Neural progenitor cell (in vitro differentiated cells): ENCODE results near the gene ADAMTS3.

Experiments
- EZH2 ChIP-seq: fragments of 200-600 bp; sonication (generic); IDR thresholded peaks from 2 replicates; pipeline ENCODE4 v1.6.1; 2017; ENCODE audit warnings: antibody characterized with exemption, mild to moderate bottlenecking, moderate library complexity
- EZH2phosphoT487 ChIP-seq: fragments of 200-600 bp; sonication (generic); IDR thresholded peaks from 2 replicates; pipeline ENCODE4 v1.6.1; 2017; ENCODE audit warnings: antibody characterized with exemption
- TF ChIP-seq, protein P1 (sequence below): fragments of 200-600 bp; sonication (generic); IDR thresholded peaks from 2 replicates; pipeline ENCODE4 v1.5.1; 2017; ENCODE audit warnings: antibody characterized with exemption, mild to moderate bottlenecking

DNA sequence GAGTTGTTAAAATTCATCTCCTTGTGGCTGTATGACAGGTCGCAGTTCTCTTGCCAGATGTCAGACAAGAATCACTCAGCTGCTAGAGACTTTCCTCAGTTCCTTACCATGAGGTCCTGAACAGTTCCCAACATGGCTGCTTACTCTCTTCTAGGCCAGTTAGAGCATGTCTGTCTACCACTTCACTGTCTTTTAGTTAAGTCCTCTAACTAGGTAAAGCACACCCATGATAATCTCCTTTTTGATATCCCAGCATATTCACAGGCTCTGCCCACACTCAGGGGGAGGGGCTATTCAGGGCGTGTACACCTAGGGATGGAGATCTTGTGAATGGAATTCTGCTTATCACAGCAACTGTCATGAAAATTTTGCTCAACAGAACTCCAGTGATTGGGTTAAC lies 190.1 kb downstream of the ADAMTS3 start:
- TF ChIP-seq, protein P1, sequence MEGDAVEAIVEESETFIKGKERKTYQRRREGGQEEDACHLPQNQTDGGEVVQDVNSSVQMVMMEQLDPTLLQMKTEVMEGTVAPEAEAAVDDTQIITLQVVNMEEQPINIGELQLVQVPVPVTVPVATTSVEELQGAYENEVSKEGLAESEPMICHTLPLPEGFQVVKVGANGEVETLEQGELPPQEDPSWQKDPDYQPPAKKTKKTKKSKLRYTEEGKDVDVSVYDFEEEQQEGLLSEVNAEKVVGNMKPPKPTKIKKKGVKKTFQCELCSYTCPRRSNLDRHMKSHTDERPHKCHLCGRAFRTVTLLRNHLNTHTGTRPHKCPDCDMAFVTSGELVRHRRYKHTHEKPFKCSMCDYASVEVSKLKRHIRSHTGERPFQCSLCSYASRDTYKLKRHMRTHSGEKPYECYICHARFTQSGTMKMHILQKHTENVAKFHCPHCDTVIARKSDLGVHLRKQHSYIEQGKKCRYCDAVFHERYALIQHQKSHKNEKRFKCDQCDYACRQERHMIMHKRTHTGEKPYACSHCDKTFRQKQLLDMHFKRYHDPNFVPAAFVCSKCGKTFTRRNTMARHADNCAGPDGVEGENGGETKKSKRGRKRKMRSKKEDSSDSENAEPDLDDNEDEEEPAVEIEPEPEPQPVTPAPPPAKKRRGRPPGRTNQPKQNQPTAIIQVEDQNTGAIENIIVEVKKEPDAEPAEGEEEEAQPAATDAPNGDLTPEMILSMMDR, result no peak
- TF ChIP-seq EZH2phosphoT487 (no peak), EZH2 (no peak)
